Astrocyte (in vitro differentiated cells and primary cell): ENCODE results near the gene RPS14. TPM values are rescaled to one million over a fixed set of nuclear protein-coding genes. Genes with fewer than 3 reads are reported as not detected.

Experiments
- DNase-seq: peaks from one replicate; pipeline ENCODE4 v3.0.0-alpha.2; 2010; ENCODE audit warnings: low read depth
- FAIRE-seq: peaks from 2 replicates; lab custom pipeline; 2011; peaks lifted over from hg19 to GRCh38; lab: Jason Lieb, UNC
- H2AFZ ChIP-seq: 2 replicates; pipeline ENCODE4 v1.6.0; 2012; ENCODE audit warnings: low read depth, low read length, inconsistent platforms
- H3K27ac ChIP-seq: 2 replicates; pipeline ENCODE4 v1.5.1; 2011; ENCODE audit warnings: low read depth, low read length, inconsistent platforms
- H3K27me3 ChIP-seq: 2 replicates; pipeline ENCODE4 v1.6.0; 2011; ENCODE audit warnings: low read length, inconsistent platforms; ENCODE audit not compliant: insufficient read depth
- H3K36me3 ChIP-seq: 2 replicates; pipeline ENCODE4 v1.5.1; 2011; ENCODE audit warnings: low read length, inconsistent platforms; ENCODE audit not compliant: insufficient read depth
- H3K4me1 ChIP-seq: 2 replicates; pipeline ENCODE4 v1.5.1; 2011; ENCODE audit warnings: low read length, inconsistent platforms; ENCODE audit not compliant: insufficient read depth
- H3K4me2 ChIP-seq: 2 replicates; pipeline ENCODE4 v1.6.0; 2012; ENCODE audit warnings: low read length, inconsistent platforms
- H3K4me3 ChIP-seq: 2 replicates; pipeline ENCODE4 v1.5.1; 2011; ENCODE audit warnings: low read depth, mild to moderate bottlenecking, low read length, inconsistent platforms; ENCODE audit not compliant: insufficient read depth
- H3K79me2 ChIP-seq: 2 replicates; pipeline ENCODE4 v1.6.0; 2012; ENCODE audit warnings: mild to moderate bottlenecking, low read length, inconsistent platforms; ENCODE audit not compliant: insufficient read depth
- H3K9ac ChIP-seq: 2 replicates; pipeline ENCODE4 v1.6.0; 2012; ENCODE audit warnings: mild to moderate bottlenecking, low read length, inconsistent platforms
- H3K9me3 ChIP-seq: 2 replicates; pipeline ENCODE4 v1.5.1; 2012; ENCODE audit warnings: low read depth, mild to moderate bottlenecking, low read length, inconsistent platforms; ENCODE audit not compliant: insufficient read depth
- H4K20me1 ChIP-seq: 2 replicates; pipeline ENCODE4 v1.6.0; 2012; ENCODE audit warnings: low read length, inconsistent platforms; ENCODE audit not compliant: insufficient read depth
- H3K27ac Mint-ChIP-seq: one replicate; pipeline ENCODE4 v1.8.0; 2021; ENCODE audit warnings: mild to moderate bottlenecking, mixed read lengths; ENCODE audit not compliant: unreplicated experiment
- H3K27me3 Mint-ChIP-seq: one replicate; pipeline ENCODE4 v1.8.0; 2021; ENCODE audit warnings: low read depth, mixed read lengths; ENCODE audit not compliant: unreplicated experiment
- H3K36me3 Mint-ChIP-seq: one replicate; pipeline ENCODE4 v1.8.0; 2021; ENCODE audit warnings: low read depth, mixed read lengths; ENCODE audit not compliant: unreplicated experiment
- H3K4me1 Mint-ChIP-seq: one replicate; pipeline ENCODE4 v1.8.0; 2021; ENCODE audit warnings: low read depth, mixed read lengths; ENCODE audit not compliant: unreplicated experiment
- H3K4me3 Mint-ChIP-seq: one replicate; pipeline ENCODE4 v1.8.0; 2021; ENCODE audit warnings: mild to moderate bottlenecking, moderate library complexity, mixed read lengths; ENCODE audit not compliant: unreplicated experiment
- H3K9me3 Mint-ChIP-seq: one replicate; pipeline ENCODE4 v1.8.0; 2021; ENCODE audit warnings: mild to moderate bottlenecking, mixed read lengths; ENCODE audit not compliant: unreplicated experiment
- CTCF ChIP-seq: IDR thresholded peaks from 2 replicates; pipeline ENCODE4 v1.5.1; 2011; ENCODE audit warnings: low read depth, mild to moderate bottlenecking, inconsistent platforms, low read length, moderate library complexity; ENCODE audit not compliant: insufficient read depth
- EZH2 ChIP-seq: IDR thresholded peaks from 2 replicates; pipeline ENCODE4 v1.6.1; 2012; ENCODE audit warnings: mild to moderate bottlenecking, low read length, inconsistent platforms; ENCODE audit not compliant: insufficient read depth
- total RNA-seq: library from RNA; stranded (reverse); gene quantifications from 2 replicates; pipeline ENCODE4 v1.2.1, GENCODE V29; 2021

RPS14 gene
- total RNA-seq, 1 donor from 2014 or later, result 2,054 TPM

GRCh38 chr5:150402901-150403342, 46.6 kb downstream of the RPS14 start:
- Mint-ChIP-seq H3K36me3 (peaks cover 30% of the 10 kb centered on the region), H3K9me3 (peaks cover 2% of the 10 kb centered on the region), H3K4me1 (peaks cover 14% of the 10 kb centered on the region), H3K27ac (no peak overlapping the region), H3K27me3 (peaks cover 2% of the 10 kb centered on the region), H3K4me3 (no peak overlapping the region)
- no peaks in the 10 kb centered on the region for H4K20me1 ChIP-seq
- peaks cover 5% of the 10 kb centered on the region for H3K36me3 ChIP-seq
- no peak overlapping the region for H2AFZ ChIP-seq
- H3K79me2 ChIP-seq, result no peaks in the 10 kb centered on the region
- TF ChIP-seq EZH2 (no peak), CTCF (no peak)
- FAIRE-seq, result no peak
- H3K27ac ChIP-seq, result no peak overlapping the region
- H3K9ac ChIP-seq, result no peak overlapping the region
- H3K4me1 ChIP-seq, result no peaks in the 10 kb centered on the region
- H3K9me3 ChIP-seq, result no peaks in the 10 kb centered on the region
- no peak overlapping the region for H3K4me2 ChIP-seq
- no peak for DNase-seq
- no peak overlapping the region for H3K4me3 ChIP-seq
- H3K27me3 ChIP-seq, result no peaks in the 10 kb centered on the region

GRCh38 chr5:150402229-150402773, 47.2 kb downstream of the RPS14 start:
- Histone ChIP-seq H3K79me2 (no peaks in the 10 kb centered on the region), H3K9ac (no peak overlapping the region), H3K4me2 (no peak overlapping the region), H3K4me3 (no peak overlapping the region), H4K20me1 (no peaks in the 10 kb centered on the region), H3K9me3 (no peaks in the 10 kb centered on the region), H3K27ac (no peak overlapping the region), H3K4me1 (no peaks in the 10 kb centered on the region), H2AFZ (no peak overlapping the region), H3K27me3 (no peaks in the 10 kb centered on the region), H3K36me3 (peaks cover 7% of the 10 kb centered on the region)
- FAIRE-seq, result no peak
- no peak for DNase-seq
- Mint-ChIP-seq H3K27ac (no peak overlapping the region), H3K36me3 (peaks cover 33% of the 10 kb centered on the region), H3K9me3 (peaks cover 2% of the 10 kb centered on the region), H3K4me1 (peaks cover 14% of the 10 kb centered on the region), H3K4me3 (no peak overlapping the region), H3K27me3 (peaks cover 2% of the 10 kb centered on the region)
- TF ChIP-seq EZH2 (no peak), CTCF (no peak)

DNA sequence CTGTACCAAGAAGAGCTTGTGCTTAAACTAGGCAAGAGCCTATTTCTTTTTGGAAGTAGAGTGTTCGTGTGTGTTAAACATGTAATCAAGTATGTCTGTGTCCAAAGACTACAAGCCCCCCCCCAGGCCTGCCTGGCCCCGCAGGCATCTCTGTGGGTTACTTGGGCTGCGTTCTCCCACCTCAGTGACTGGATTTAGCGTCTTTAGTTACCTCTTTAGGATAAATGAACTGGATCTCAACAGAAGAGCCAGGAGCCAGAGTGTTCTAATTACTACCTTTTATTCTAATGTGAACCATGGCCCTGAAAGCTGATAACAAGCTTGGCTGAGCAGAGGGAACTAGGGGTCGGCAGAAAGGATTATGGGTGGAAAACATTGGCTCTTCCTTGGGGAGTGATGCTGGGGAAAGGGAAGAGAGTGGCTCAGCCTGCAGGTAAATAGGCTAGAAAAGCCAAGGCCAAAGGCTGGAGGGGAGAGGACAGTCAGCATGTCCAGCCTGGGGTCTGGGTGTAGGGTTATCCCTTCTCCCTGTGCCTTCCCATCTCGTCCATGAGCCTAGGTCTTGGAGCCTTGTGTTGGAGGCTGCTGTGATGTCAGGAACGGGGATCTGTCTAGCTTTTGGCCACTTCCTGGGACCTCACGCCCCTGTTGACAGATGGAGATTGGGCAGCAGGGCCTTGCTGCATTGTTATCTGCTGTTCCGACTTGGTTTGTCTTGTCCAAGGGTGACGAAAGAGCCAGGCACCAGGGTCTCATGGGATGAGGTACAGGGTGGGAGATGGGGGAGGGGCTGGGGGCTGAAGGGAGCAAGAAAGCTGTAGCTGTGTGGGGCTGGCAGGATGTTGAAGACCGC, 47.9 kb downstream of the RPS14 start:
- Histone ChIP-seq H3K27ac (no peak overlapping the region), H4K20me1 (no peaks in the 10 kb centered on the region), H3K27me3 (no peaks in the 10 kb centered on the region), H3K36me3 (peaks cover 9% of the 10 kb centered on the region), H3K4me2 (no peak overlapping the region), H3K4me1 (no peaks in the 10 kb centered on the region), H3K4me3 (no peak overlapping the region), H3K79me2 (no peaks in the 10 kb centered on the region), H3K9ac (no peak overlapping the region), H2AFZ (no peak overlapping the region), H3K9me3 (no peaks in the 10 kb centered on the region)
- H3K9me3 Mint-ChIP-seq, result peaks cover 2% of the 10 kb centered on the region
- FAIRE-seq (no peak), DNase-seq (no peak)
- H3K27me3 Mint-ChIP-seq, result peaks cover 2% of the 10 kb centered on the region
- TF ChIP-seq EZH2 (no peak), CTCF (no peak)
- H3K4me1 Mint-ChIP-seq, result peaks cover 14% of the 10 kb centered on the region
- no peak overlapping the region for H3K4me3 Mint-ChIP-seq
- no peak overlapping the region for H3K27ac Mint-ChIP-seq
- peaks cover 39% of the 10 kb centered on the region for H3K36me3 Mint-ChIP-seq
